HepG2 (cell line): ENCODE data around the gene IDH3A. TPM values are rescaled to one million over a fixed set of nuclear protein-coding genes. Genes with fewer than 3 reads are reported as not detected.

Experiments used
- ATAC-seq: fragments of 200-7000 bp; cut with Tn5 transposase; 3 replicates; pipeline ENCODE4 v1.9.1; 2020; ENCODE audit warnings: mild to moderate bottlenecking, moderate library complexity
- BruUV-seq: library from RNA; stranded (reverse); fragments of 400-500 nt; replicated peaks from 2 replicates; lab custom pipeline; 2021; lab: Mats Ljungman, UMichigan
- CTCF ChIA-PET: fragments of 300-600 bp; formaldehyde crosslinking; extraction: SDS; loops from one replicate; lab custom pipeline; 2021; ENCODE audit warnings: low total read pairs, inconsistent platforms, low intra/inter-chr PET ratio; lab: Yijun Ruan, JAX
- POLR2A ChIA-PET: fragments of 350-600 bp; sonication (Branson Sonifier 250); formaldehyde crosslinking; loops from one replicate; lab custom pipeline; 2020; ENCODE audit warnings: antibody characterized with exemption, inconsistent platforms; lab: Yijun Ruan, JAX
- DNase-seq: peaks from one replicate; pipeline ENCODE4 v3.0.0-alpha.2; 2015; ENCODE audit warnings: low spot score
- FAIRE-seq: peaks from 3 replicates; lab custom pipeline; 2011; peaks lifted over from hg19 to GRCh38; lab: Jason Lieb, UNC
- H2AFZ ChIP-seq: one replicate; pipeline ENCODE4 v1.6.1; 2011; ENCODE audit warnings: low read length, inconsistent platforms
- H3K27ac ChIP-seq: fragments of 300-600 bp; 3 replicates; pipeline ENCODE4 v1.8.0; 2011; ENCODE audit warnings: mixed run types, mild to moderate bottlenecking, mixed read lengths, low read length, inconsistent platforms; ENCODE audit not compliant: insufficient read depth; ENCODE audit errors: extremely low read length
- H3K27me3 ChIP-seq, 2 experiments: fragments of 200-600 bp in 1 of 2; 2 replicates in 1 of 2; 3 replicates in 1 of 2; pipeline versions ENCODE4 v1.6.0 to v1.8.0; 2011; ENCODE audit warnings: low read length in 2 of 2, mild to moderate bottlenecking in 2 of 2, moderate library complexity in 2 of 2, inconsistent platforms in 1 of 2; ENCODE audit not compliant: insufficient read depth in 2 of 2, control insufficient read depth in 1 of 2
- H3K36me3 ChIP-seq, 2 experiments: fragments of 200-600 bp in 1 of 2; replicated peaks in 1 of 2; 2 replicates in 1 of 2; 3 replicates in 1 of 2; pipeline versions ENCODE4 v1.5.1 to v1.8.0; 2011; ENCODE audit warnings: low read length in 2 of 2, inconsistent platforms in 1 of 2; ENCODE audit not compliant: insufficient read depth in 2 of 2, control insufficient read depth in 1 of 2
- H3K4me1 ChIP-seq: 2 replicates; pipeline ENCODE4 v1.5.1; 2012; ENCODE audit warnings: low read length, inconsistent platforms; ENCODE audit not compliant: insufficient read depth
- H3K4me2 ChIP-seq: 2 replicates; pipeline ENCODE4 v1.6.0; 2011; ENCODE audit warnings: low read depth, low read length, inconsistent platforms
- H3K4me3 ChIP-seq, 3 experiments: fragments of 200-600 bp in 1 of 3; sonication (generic), shearing (Covaris generic) in 1 of 3; replicated peaks in 1 of 3; 2 replicates each; pipeline ENCODE4 v1.5.1; 2011 to 2016; ENCODE audit warnings: low read length in 3 of 3, inconsistent platforms in 2 of 3, low read depth in 2 of 3, mild to moderate bottlenecking in 2 of 3, control low read depth in 1 of 3, mixed read lengths in 1 of 3; ENCODE audit not compliant: insufficient read depth in 1 of 3
- H3K79me2 ChIP-seq: one replicate; pipeline ENCODE4 v1.6.1; 2011; ENCODE audit warnings: low read length, inconsistent platforms; ENCODE audit not compliant: insufficient read depth
- H3K9ac ChIP-seq: 2 replicates; pipeline ENCODE4 v1.6.0; 2011; ENCODE audit warnings: mild to moderate bottlenecking, low read depth, low read length, inconsistent platforms; ENCODE audit not compliant: insufficient read depth
- H3K9me3 ChIP-seq: 2 replicates; pipeline ENCODE4 v1.5.1; 2012; ENCODE audit warnings: mild to moderate bottlenecking, low read length
- H4K20me1 ChIP-seq: 2 replicates; pipeline ENCODE4 v1.6.0; 2011; ENCODE audit warnings: inconsistent platforms, mild to moderate bottlenecking, low read length, moderate library complexity; ENCODE audit not compliant: insufficient read depth
- ZNF333 ChIP-seq: sonication (generic); formaldehyde crosslinking; IDR thresholded peaks from 2 replicates; pipeline ENCODE4 v1.4.0; 2020; ENCODE audit warnings: mild to moderate bottlenecking, missing genetic modification reagents, borderline replicate concordance
- WGBS: methylation state at CpG from one replicate; pipeline ENCODE4 v1.1.6; 2017; ENCODE audit warnings: low lambda C conversion rate; 5-methylcytosine and 5-hydroxymethylcytosine counted together
- in situ Hi-C: cut with HindIII; loops from 2 replicates; pipeline ENCODE4 v1.10.0; 2017; ENCODE audit warnings: low pct_unique_long_range_greater_than_20kb; ENCODE audit not compliant: extremely low pct_ligation_motif_present
- intact Hi-C: fragments of 100-400 bp; cut with micrococcal nuclease; formaldehyde crosslinking; loops from one replicate; pipeline ENCODE4 v1.10.0; 2022; ENCODE audit not compliant: unreplicated experiment
- polyA plus RNA-seq, 8 experiments: library from polyadenylated mRNA; depleted of rRNA in 3 of 8; stranded (reverse) in 7 of 8; unstranded in 1 of 8; fragments of >200 nt; fragmentation: Illumina TruSeq in 4 of 8; extraction: Trizol in 4 of 8; gene quantifications; 2 replicates each; pipeline versions ENCODE4 v1.2.1 to v1.2.3, GENCODE V29; 2011 to 2016; ENCODE audit warnings: low read depth in 4 of 8, missing spikeins in 1 of 8, mixed read lengths in 1 of 8; ENCODE audit not compliant: insufficient read depth in 1 of 8
- total RNA-seq, 5 experiments: library from RNA; depleted of rRNA; stranded (reverse); fragments of >200 nt; fragmentation: Illumina TruSeq; extraction: Trizol; gene quantifications; 2 replicates each; pipeline ENCODE4 v1.2.3, GENCODE V29; 2016; ENCODE audit warnings: low read depth in 1 of 5
- TF ChIP-seq, protein P1 (sequence below): sonication (generic); formaldehyde crosslinking; IDR thresholded peaks from 2 replicates; pipeline ENCODE4 v1.5.0; 2020; ENCODE audit warnings: missing genetic modification reagents
- TF ChIP-seq, protein P2 (sequence below): sonication (generic); formaldehyde crosslinking; conservative IDR thresholded peaks from 2 replicates; pipeline ENCODE4 v1.8.0; 2022; ENCODE audit warnings: low read depth, missing genetic modification reagents

The IDH3A gene
- total and polyA plus RNA-seq, 2 of the 13 experiments (the other 11 are each of a cell fraction or from before 2014, with no cell fraction given): 40.7 to 50.7 TPM

GRCh38 chr15:78179286-78179840, 30.2 kb downstream of the IDH3A start:
- no peak overlapping the region for H2AFZ ChIP-seq
- ATAC-seq (no peak), FAIRE-seq (no peak), DNase-seq (no peak)
- no peaks in the 10 kb centered on the region for H3K9me3 ChIP-seq
- H3K27ac ChIP-seq: no peak overlapping the region
- no peaks in the 10 kb centered on the region for H3K27me3 ChIP-seq
- 0 out of 2 replicates have a peak, but pooled peaks cover 6% of the 10 kb centered on the region for H3K4me1 ChIP-seq
- no peaks in the 10 kb centered on the region for H3K79me2 ChIP-seq
- TF ChIP-seq, protein P1, sequence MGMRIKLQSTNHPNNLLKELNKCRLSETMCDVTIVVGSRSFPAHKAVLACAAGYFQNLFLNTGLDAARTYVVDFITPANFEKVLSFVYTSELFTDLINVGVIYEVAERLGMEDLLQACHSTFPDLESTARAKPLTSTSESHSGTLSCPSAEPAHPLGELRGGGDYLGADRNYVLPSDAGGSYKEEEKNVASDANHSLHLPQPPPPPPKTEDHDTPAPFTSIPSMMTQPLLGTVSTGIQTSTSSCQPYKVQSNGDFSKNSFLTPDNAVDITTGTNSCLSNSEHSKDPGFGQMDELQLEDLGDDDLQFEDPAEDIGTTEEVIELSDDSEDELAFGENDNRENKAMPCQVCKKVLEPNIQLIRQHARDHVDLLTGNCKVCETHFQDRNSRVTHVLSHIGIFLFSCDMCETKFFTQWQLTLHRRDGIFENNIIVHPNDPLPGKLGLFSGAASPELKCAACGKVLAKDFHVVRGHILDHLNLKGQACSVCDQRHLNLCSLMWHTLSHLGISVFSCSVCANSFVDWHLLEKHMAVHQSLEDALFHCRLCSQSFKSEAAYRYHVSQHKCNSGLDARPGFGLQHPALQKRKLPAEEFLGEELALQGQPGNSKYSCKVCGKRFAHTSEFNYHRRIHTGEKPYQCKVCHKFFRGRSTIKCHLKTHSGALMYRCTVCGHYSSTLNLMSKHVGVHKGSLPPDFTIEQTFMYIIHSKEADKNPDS (CRISPR knock-in tag): no peak
- no peak for TF ChIP-seq ZNF333 (CRISPR knock-in tag)
- TF ChIP-seq, protein P2, sequence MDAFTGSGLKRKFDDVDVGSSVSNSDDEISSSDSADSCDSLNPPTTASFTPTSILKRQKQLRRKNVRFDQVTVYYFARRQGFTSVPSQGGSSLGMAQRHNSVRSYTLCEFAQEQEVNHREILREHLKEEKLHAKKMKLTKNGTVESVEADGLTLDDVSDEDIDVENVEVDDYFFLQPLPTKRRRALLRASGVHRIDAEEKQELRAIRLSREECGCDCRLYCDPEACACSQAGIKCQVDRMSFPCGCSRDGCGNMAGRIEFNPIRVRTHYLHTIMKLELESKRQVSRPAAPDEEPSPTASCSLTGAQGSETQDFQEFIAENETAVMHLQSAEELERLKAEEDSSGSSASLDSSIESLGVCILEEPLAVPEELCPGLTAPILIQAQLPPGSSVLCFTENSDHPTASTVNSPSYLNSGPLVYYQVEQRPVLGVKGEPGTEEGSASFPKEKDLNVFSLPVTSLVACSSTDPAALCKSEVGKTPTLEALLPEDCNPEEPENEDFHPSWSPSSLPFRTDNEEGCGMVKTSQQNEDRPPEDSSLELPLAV (CRISPR knock-in tag): no peak
- H3K36me3 ChIP-seq: no peaks in the 10 kb centered on the region
- CTCF ChIA-PET: no interaction called here
- in situ Hi-C loops: loop anchor here (5.0 kb wide), 1 partner anchor 63 kb away; no protein-coding TSS in a partner anchor
- H4K20me1 ChIP-seq: no peaks in the 10 kb centered on the region
- no peak overlapping the region for H3K4me3 ChIP-seq
- H3K9ac ChIP-seq: no peak overlapping the region
- no peak overlapping the region for H3K4me2 ChIP-seq
- intact Hi-C loops: no loop called here
- WGBS: 67% methylated on average over 4 of the region's 12 CpGs
- POLR2A ChIA-PET: no interaction called here
- BruUV-seq: no TSS peak
